BJ (cell line): ENCODE results near the gene ZNF282. TPM values are rescaled to one million over a fixed set of nuclear protein-coding genes. Genes with fewer than 3 reads are reported as not detected.
"Not testable (repeated sequence)": the region's sequence is repeated elsewhere in the genome, so short reads cannot be mapped to it uniquely, and the experiment has no call there.

Experiments used
- CTCF ChIA-PET: fragments of 350-600 bp; formaldehyde crosslinking; extraction: SDS; loops from one replicate; lab custom pipeline; 2021; ENCODE audit warnings: antibody characterized with exemption, inconsistent platforms; lab: Yijun Ruan, JAX
- POLR2A ChIA-PET: fragments of 300-600 bp; sonication (Branson Sonifier 250); formaldehyde crosslinking; extraction: SDS; loops from one replicate; lab custom pipeline; 2021; ENCODE audit warnings: antibody characterized with exemption; lab: Charles Lee
- DNase-seq: peaks from one replicate; pipeline ENCODE4 v3.0.0-alpha.2; 2011; ENCODE audit warnings: low read depth
- H3K27me3 ChIP-seq: 2 replicates; pipeline ENCODE4 v1.6.0; 2011; ENCODE audit warnings: low read length; ENCODE audit not compliant: control insufficient read depth, insufficient read depth
- H3K36me3 ChIP-seq: 2 replicates; pipeline ENCODE4 v1.5.1; 2011; ENCODE audit warnings: low read length; ENCODE audit not compliant: control insufficient read depth, insufficient read depth
- H3K4me3 ChIP-seq: 2 replicates; pipeline ENCODE4 v1.5.1; 2011; ENCODE audit warnings: low read depth, mild to moderate bottlenecking, control low read depth, low read length
- polyA plus RNA-seq: library from polyadenylated mRNA; depleted of rRNA; stranded (reverse); fragments of >200 nt; gene quantifications from 2 replicates; pipeline ENCODE4 v1.2.3, GENCODE V29; 2011
- TF ChIP-seq, protein P1 (sequence below): IDR thresholded peaks from 2 replicates; pipeline ENCODE4 v1.5.1; 2011; ENCODE audit warnings: low read depth, mild to moderate bottlenecking, control low read depth, inconsistent platforms, low read length, moderate library complexity; ENCODE audit not compliant: insufficient read depth

The ZNF282 gene
- polyA plus RNA-seq, 1 experiment = 15.2 TPM

DNA sequence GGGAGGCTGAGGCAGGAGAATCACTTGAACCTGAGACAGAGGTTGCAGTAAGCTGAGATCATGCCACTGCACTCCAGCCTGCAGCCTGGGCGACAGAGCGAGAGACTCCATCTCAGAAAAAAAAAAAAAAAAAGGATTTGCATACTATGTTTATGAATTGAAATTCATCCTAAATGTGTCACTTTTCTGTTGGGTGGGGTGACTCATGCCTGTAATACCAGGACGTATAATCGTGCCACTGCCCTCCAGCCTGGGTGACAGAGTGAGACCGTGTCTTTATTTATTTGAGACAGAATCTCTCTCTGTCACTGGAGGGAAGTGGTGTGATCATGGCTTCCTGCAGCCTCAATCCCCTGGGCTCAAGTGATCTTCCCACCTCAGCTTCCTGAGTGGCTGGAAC is 49.9 kb downstream of the ZNF282 start:
- ChIA-PET POLR2A (no interaction called here), CTCF (no interaction called here)
- peaks cover 1% of the 10 kb centered on the region; the same call in 1 of the 2 replicates for H3K36me3 ChIP-seq
- H3K4me3 ChIP-seq = no peak overlapping the region
- TF ChIP-seq, protein P1, sequence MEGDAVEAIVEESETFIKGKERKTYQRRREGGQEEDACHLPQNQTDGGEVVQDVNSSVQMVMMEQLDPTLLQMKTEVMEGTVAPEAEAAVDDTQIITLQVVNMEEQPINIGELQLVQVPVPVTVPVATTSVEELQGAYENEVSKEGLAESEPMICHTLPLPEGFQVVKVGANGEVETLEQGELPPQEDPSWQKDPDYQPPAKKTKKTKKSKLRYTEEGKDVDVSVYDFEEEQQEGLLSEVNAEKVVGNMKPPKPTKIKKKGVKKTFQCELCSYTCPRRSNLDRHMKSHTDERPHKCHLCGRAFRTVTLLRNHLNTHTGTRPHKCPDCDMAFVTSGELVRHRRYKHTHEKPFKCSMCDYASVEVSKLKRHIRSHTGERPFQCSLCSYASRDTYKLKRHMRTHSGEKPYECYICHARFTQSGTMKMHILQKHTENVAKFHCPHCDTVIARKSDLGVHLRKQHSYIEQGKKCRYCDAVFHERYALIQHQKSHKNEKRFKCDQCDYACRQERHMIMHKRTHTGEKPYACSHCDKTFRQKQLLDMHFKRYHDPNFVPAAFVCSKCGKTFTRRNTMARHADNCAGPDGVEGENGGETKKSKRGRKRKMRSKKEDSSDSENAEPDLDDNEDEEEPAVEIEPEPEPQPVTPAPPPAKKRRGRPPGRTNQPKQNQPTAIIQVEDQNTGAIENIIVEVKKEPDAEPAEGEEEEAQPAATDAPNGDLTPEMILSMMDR = no peak
- no peak for DNase-seq
- no peaks in the 10 kb centered on the region for H3K27me3 ChIP-seq

DNA sequence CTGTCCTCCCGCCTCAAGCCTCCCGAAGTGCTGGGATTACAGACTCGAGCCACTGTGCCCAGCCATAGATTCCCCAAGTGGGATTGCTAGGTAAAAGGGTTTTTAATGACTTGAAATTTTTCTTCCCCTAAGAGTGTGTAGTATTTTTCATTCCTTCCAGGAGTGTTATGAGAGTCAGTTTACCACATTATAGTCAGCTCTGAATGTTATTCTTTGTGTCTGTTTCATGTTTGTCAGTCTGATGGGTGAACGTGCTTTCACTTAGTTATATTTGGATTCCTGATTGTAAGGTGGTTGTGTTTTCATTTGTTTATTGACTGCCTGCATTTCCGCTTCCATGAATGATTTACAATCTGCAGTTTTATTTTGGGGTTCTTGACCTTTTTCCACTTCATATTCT is 50.4 kb downstream of the ZNF282 start:
- Histone ChIP-seq H3K4me3 (no peak overlapping the region), H3K36me3 (peaks cover 5% of the 10 kb centered on the region), H3K27me3 (no peaks in the 10 kb centered on the region)
- DNase-seq = no peak
- ChIA-PET CTCF (no interaction called here), POLR2A (no interaction called here)
- TF ChIP-seq, protein P1 = no peak

DNA sequence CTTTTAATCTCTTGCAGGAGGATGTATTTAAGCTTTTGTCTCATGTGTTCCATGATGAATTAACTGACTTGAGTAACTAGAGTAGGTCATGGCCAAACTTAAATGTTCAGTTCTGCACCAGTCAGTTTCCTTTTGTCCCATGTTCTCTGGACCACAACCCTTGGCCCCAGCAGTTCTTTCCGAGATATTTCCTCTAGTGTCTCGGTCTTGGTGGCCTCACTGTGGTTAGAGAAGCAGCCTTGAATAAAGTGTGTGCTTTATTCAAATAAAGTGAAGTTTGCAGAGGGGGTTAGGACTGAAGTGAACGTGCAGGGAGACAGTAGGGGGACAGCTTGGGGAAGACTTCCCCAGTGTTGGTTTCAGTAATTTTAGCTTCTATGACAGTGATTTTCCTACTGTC is 53.4 kb downstream of the ZNF282 start:
- Histone ChIP-seq H3K27me3 (no peaks in the 10 kb centered on the region), H3K4me3 (no peak overlapping the region), H3K36me3 (peaks cover 16% of the 10 kb centered on the region)
- DNase-seq = no peak
- TF ChIP-seq, protein P1 = no peak
- POLR2A ChIA-PET = no interaction called here
- CTCF ChIA-PET = interaction anchor here (0.7 to 1.8 kb wide), 3 partner anchors 9 to 13 kb away, joined by 3 to 6 read pairs (median 4); partner anchors contain the start of gene ZNF783

DNA sequence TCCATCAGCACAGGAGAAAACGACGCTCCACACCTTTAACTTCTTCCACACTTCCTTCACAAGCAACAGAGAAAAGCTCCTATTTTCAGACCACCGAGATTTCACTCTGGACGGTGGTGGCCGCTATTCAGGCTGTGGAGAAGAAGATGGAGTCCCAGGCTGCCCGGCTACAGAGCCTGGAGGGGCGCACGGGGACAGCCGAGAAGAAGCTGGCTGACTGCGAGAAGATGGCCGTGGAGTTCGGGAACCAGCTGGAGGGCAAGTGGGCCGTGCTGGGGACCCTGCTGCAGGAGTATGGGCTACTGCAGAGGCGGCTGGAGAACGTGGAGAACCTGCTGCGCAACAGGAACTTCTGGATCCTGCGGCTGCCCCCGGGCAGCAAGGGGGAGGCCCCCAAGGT is 54.8 kb downstream of the ZNF282 start:
- H3K4me3 ChIP-seq, POLR2A ChIA-PET, DNase-seq, H3K27me3 ChIP-seq: not testable (repeated sequence)
- peaks cover 22% of the 10 kb centered on the region for H3K36me3 ChIP-seq
- CTCF ChIA-PET = interaction anchor here (1.0 to 1.7 kb wide), 3 partner anchors 8 to 12 kb away, joined by 3 read pairs; partner anchors contain the start of gene ZNF783

DNA sequence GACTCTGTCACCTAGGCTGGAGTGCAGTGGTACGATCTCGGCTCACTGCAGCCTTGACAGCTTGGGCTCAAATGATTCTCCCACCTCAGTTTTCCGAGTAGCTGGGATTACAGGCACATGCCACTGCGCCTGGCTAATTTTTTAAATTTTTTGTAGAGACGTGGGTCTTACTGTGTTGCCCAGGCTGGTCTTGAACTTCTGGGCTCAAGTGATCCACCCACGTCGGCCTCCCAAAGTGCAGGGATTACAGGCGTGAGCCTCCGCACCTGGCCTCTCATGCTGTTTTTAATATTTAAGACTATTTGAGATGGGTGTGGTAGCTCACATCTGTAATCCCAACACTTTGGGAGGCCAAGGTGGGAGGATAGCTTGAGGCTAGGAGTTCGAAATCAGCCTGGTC is 56.2 kb downstream of the ZNF282 start:
- DNase-seq, H3K27me3 ChIP-seq, POLR2A ChIA-PET, H3K4me3 ChIP-seq: not testable (repeated sequence)
- H3K36me3 ChIP-seq = peaks cover 22% of the 10 kb centered on the region
- CTCF ChIA-PET = interaction anchor here (1.2 to 3.2 kb wide), 2 partner anchors 10 kb away, joined by 3 to 22 read pairs; partner anchors contain the start of gene ZNF783

DNA sequence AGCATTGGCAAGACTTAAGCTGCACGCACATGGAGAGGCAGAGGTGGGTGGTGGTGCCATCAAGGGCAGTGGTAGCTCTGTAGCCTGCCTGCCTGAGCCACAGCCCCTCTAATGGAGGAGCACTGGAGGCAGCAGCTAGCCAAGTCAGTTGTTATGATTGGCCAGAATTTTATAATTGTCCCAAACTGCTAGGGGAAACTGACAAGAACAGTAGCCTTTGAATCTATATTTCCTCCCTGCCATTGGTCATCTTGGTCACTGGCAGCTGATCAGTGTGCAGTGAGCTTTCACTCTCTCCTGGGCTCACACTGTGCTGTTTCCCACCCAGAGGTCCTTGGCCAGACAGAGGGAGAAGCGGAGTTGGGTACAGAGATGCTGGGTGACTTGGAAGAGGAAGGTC is 57.0 kb downstream of the ZNF282 start:
- H3K36me3 ChIP-seq = peaks cover 22% of the 10 kb centered on the region

More for the DNA sequence above, 57.0 kb downstream of the ZNF282 start:
- Histone ChIP-seq H3K4me3 (no peak overlapping the region), H3K27me3 (no peaks in the 10 kb centered on the region)
- ChIA-PET CTCF (interaction anchor here (3.2 kb wide), 1 partner anchor 9 kb away, joined by 22 read pairs; the partner anchor contains the start of gene ZNF783), POLR2A (no interaction called here)
- no peak for DNase-seq
- TF ChIP-seq, protein P1 = no peak
